HFF-Myc (cell line): ENCODE data around the gene SSBP3.

Experiments
- DNase-seq: peaks from one replicate; pipeline ENCODE4 v3.0.0-alpha.2; 2011; ENCODE audit warnings: low read depth; ENCODE audit errors: extremely low read depth
- H3K4me3 ChIP-seq: replicated peaks from 2 replicates; pipeline ENCODE4 v1.5.1; 2011; ENCODE audit warnings: low read depth, mild to moderate bottlenecking, control low read depth, low read length
- TF ChIP-seq, protein P1 (sequence below): IDR thresholded peaks from 2 replicates; pipeline ENCODE4 v1.5.1; 2012; ENCODE audit warnings: mild to moderate bottlenecking, low read depth, low read length, control low read depth; ENCODE audit errors: missing control alignments

Gene SSBP3

DNA sequence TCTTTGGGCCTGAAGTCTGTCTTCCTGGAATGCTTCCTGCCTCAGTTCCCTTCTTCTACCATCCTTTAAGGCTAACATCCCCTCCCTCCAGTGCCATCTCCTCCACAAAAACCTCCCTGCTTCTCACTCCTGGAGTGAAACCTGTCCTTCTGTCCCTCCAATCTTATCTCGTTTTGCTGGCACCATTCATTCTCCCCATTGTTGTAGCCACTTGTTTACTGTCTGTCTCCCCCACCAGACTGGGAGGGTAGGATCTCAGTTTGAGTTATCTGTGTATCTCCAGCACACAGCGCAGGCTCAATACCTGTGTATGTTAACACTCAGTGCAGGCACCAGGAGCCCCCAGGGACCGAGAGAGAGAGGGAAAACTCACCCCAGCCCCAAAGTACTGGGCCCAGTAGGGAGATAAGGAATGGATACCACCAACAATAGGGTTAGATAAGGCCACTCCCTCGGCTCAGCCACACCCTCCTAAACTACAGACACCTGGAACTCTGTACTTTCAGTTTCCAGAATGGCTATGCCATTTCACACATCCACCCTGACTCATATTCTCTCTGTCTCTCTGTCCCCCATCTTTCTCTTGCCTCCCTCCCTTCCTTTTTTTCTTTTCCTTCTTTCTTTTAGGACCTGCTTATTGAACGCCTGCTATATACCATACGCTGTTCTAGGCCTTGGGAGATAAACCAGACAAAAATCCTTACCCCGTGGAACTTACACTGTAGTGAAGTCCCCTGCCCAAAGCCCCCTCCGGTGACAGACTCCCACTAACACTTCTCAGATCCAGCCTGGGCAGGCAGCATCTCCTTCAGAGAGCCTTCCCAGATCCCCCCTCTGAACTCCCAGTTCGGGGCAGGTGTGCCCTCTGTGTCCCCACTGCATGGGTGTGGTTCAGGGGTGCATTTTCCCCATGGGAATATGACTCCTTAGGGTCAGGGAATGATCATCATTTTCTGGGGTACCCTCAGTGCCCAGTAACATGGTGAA is 3.3 kb upstream of the SSBP3 start:
- TF ChIP-seq, protein P1, sequence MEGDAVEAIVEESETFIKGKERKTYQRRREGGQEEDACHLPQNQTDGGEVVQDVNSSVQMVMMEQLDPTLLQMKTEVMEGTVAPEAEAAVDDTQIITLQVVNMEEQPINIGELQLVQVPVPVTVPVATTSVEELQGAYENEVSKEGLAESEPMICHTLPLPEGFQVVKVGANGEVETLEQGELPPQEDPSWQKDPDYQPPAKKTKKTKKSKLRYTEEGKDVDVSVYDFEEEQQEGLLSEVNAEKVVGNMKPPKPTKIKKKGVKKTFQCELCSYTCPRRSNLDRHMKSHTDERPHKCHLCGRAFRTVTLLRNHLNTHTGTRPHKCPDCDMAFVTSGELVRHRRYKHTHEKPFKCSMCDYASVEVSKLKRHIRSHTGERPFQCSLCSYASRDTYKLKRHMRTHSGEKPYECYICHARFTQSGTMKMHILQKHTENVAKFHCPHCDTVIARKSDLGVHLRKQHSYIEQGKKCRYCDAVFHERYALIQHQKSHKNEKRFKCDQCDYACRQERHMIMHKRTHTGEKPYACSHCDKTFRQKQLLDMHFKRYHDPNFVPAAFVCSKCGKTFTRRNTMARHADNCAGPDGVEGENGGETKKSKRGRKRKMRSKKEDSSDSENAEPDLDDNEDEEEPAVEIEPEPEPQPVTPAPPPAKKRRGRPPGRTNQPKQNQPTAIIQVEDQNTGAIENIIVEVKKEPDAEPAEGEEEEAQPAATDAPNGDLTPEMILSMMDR: no peak

DNA sequence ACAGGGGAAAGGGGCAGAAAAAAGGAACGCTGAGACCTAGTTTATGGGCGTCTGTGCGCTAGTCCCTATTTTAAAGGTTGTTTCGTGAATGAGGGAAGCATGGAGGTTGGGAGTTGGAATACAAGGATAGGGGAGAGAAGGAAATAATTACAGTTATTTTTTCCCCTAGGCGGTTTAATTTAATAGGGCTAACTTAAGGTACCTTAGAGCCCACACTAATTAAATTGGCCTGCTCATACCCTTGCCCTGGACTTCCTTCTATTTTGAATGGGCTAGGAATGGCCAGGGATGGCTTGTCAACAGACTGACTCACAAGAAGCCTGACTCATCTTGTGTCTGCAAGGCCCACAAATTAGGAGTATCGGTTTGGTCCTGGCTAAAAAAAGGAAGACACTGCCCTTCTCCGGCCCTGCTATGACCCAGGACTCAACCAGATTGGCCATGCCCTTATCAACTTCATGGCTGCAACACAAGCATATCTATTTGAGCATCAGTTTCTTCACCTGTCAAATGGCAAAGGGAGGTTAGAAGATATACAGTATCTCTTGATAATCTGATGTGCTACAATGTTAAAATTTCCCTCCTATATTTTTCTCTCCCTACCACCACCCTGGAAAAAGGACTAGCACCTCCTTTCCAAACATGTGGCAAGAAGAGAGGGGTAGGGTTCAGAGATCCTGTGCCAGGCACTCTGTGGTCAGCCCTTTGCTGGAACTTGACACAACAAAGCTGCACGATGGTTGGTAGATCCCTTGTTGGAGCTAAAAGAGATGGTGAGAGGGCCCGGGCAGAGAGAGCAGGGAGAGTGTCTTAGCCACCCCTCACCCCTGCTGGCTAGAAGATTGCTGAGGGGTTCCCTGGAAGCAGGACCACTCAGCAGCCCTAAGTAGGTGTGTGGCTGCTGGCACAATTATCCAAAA is 2.2 kb upstream of the SSBP3 start:
- peak overlapping the region; percentile 24 for H3K4me3 ChIP-seq
- DNase-seq: peak; percentile 72
- TF ChIP-seq, protein P1: no peak

More for the DNA sequence above, 3.3 kb upstream of the SSBP3 start:
- H3K4me3 ChIP-seq: no peak overlapping the region
- no peak for DNase-seq

DNA sequence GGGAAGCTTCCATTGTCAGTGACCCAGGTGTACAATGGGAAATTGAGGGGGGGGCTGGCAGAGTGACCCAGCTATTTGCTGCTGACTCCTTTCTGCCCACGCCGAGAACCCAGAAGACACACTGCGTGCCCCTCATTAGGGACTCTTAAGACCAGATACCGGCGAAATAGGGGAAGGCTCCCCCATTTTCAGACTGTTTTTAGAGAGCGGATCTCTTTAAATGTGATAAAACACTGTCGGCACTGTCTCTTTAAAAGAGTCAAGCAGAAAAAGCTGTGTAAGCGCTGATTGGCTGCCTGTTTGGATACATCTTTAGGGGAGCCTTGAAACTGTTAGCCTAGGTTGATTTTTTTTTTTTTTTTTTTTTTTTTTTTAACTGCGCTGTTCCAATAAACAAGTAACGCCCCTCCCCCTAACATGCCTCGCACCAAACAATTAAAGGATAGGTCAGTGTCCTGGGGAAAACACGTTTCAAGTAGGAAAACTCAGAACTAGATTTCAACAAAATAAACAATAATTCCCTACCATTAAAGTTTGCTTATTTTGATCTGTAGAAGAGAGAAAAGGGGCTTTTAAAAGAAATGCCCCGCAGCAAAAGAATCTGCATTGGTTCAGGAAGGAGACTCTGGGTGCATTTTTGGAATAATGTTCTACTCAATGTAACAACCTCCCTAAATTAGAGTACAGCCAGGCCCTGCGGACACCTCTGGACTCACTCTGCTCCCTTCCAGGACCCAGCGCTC is 1.4 kb upstream of the SSBP3 start:
- peak overlapping the region; percentile 62 for H3K4me3 ChIP-seq
- TF ChIP-seq, protein P1: no peak
- DNase-seq: peak; percentile 90

DNA sequence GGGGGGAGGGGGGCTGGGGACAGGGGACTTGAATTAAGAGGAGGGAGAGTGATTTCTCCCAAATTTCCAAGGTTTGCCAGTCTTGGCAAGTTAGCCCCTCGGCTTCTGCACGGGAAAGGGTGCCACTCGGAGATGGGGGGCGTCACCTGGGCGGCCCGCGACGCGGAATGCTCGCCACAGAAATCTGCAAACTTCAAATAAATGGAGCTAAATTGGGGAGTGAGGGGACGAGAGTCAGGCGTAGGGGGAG is 885 bp upstream of the SSBP3 start:
- TF ChIP-seq, protein P1: no peak
- DNase-seq: no peak
- peak overlapping the region; percentile 62 for H3K4me3 ChIP-seq

DNA sequence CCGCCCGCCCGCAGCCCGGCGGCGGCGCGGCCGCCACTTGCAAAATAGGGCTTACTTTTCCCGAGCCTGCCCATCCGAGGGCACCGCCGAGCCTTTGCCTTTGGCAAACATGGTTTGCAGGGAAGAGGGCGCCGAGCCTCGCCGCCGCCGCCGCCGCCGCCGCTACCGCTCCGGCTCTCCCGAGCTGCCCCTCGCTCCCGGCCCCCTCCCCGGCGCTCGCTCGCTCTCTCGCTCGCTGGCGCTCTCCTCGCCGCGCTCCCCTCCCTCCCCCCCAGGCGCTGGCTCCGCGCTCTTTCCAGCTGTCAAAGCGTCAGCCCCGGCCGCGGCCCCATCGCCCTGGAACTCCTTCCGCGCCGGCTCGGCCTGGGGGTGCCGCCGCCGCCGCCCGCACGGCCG is 298 bp downstream of the SSBP3 start:
- DNase-seq: no peak
- peak overlapping the region; percentile 74 for H3K4me3 ChIP-seq
- TF ChIP-seq, protein P1: no peak
